Ascending aorta (tissue), 2 donors: ENCODE data around the gene OR10P1. TPM values are rescaled to one million over a fixed set of nuclear protein-coding genes. Genes with fewer than 3 reads are reported as not detected.
A peak's percentile ranks its signal among the peaks of the same experiment; 100 is the strongest.

Experiments
- DNase-seq, 2 donors: peaks; one replicate each; pipeline ENCODE4 v3.0.0-alpha.2; 2019; ENCODE audit warnings: low spot score in 2 of 2
- H3K27ac ChIP-seq, 2 donors: fragments of 200-600 bp; sonication (generic); one replicate each; pipeline ENCODE4 v1.5.1; 2016 to 2017; ENCODE audit warnings: mild to moderate bottlenecking in 1 of 2
- H3K27me3 ChIP-seq: fragments of 200-600 bp; sonication (generic); one replicate; pipeline ENCODE4 v1.5.1; 2017
- H3K36me3 ChIP-seq, 2 donors: fragments of 200-600 bp; sonication (generic); one replicate each; pipeline ENCODE4 v1.5.1; 2016
- H3K4me1 ChIP-seq, 2 donors: fragments of 200-600 bp; sonication (generic); one replicate each; pipeline ENCODE4 v1.5.1; 2016 to 2017; ENCODE audit warnings: mild to moderate bottlenecking in 1 of 2
- H3K4me3 ChIP-seq, 2 donors: fragments of 200-600 bp; sonication (generic); one replicate each; pipeline ENCODE4 v1.5.1; 2016 to 2017; ENCODE audit warnings: mild to moderate bottlenecking in 1 of 2
- H3K9me3 ChIP-seq, 2 donors: fragments of 200-600 bp; sonication (generic); one replicate each; pipeline ENCODE4 v1.5.1; 2016
- CTCF ChIP-seq, 3 experiments: fragments of 200-600 bp in 2 of 3; fragments of 450-650 bp in 1 of 3; sonication (generic) in 2 of 3; IDR thresholded peaks; one replicate each; pipeline ENCODE4 v1.5.1; 2016 to 2019; ENCODE audit warnings: antibody characterized with exemption in 3 of 3, mild to moderate bottlenecking in 1 of 3, moderate library complexity in 1 of 3
- intact Hi-C: fragments of 100-400 bp; cut with DNase I; formaldehyde crosslinking; loops from one replicate; pipeline ENCODE4 v1.15.1; 2023
- total RNA-seq: library from RNA; depleted of rRNA; stranded (reverse); fragments of >200 nt; gene quantifications from one replicate; pipeline ENCODE4 v1.1.0, GENCODE V29; 2016

Gene OR10P1
- total RNA-seq, 1 donor from 2014 or later: not detected

- intact Hi-C loops: no loop called here
- H3K36me3 ChIP-seq: peaks cover 48 to 51% of the 10 kb centered on the region in 2 donors
- H3K9me3 ChIP-seq: no peaks in the 10 kb centered on the region
- no peak for TF ChIP-seq CTCF (IDR thresholded peaks at IDR 0.05)
- no peak overlapping the region for H3K4me3 ChIP-seq
- no peaks in the 10 kb centered on the region for H3K27me3 ChIP-seq
- H3K4me1 ChIP-seq: peaks cover 5 to 6% of the 10 kb centered on the region in 2 donors
- peak in 1 of 2 donors; percentile 61 for DNase-seq
- H3K27ac ChIP-seq: no peak overlapping the region
Observed at GRCh38 chr12:55686366-55687010, 49.8 kb downstream of the OR10P1 start.

Other genes starting within 250 kb of the OR10P1 start
- gene OR6C65, start 236.4 kb upstream of the OR10P1 start, total RNA-seq: not detected
- not detected for gene OR6C76, start 210.6 kb upstream of the OR10P1 start, total RNA-seq
- not detected for gene OR6C2, start 192.8 kb upstream of the OR10P1 start, total RNA-seq
- gene OR6C70, start 166.8 kb upstream of the OR10P1 start, total RNA-seq: not detected
- not detected for gene OR6C68, start 144.5 kb upstream of the OR10P1 start, total RNA-seq
- not detected for gene OR6C4, start 87.3 kb upstream of the OR10P1 start, total RNA-seq
- gene OR2AP1, start 64.4 kb upstream of the OR10P1 start, total RNA-seq: not detected
- gene ITGA7, start 71.0 kb downstream of the OR10P1 start, total RNA-seq: 246 TPM
- gene BLOC1S1, start 79.2 kb downstream of the OR10P1 start, total RNA-seq: 57.2 TPM
- gene RDH5, start 83.5 kb downstream of the OR10P1 start, total RNA-seq: 3.6 TPM
- gene CD63, start 92.1 kb downstream of the OR10P1 start, total RNA-seq: 566 TPM
- 1.6 TPM for gene GDF11, start 106.2 kb downstream of the OR10P1 start, total RNA-seq
- gene SARNP, start 180.8 kb downstream of the OR10P1 start, total RNA-seq: 13.4 TPM
- 13.8 TPM for gene ORMDL2, start 181.1 kb downstream of the OR10P1 start, total RNA-seq
- 26.1 TPM for gene DNAJC14, start 192.7 kb downstream of the OR10P1 start, total RNA-seq
- 37.5 TPM for gene MMP19, start 206.0 kb downstream of the OR10P1 start, total RNA-seq